K562 (cell line): ENCODE measurements around the gene CELA3B. TPM values are rescaled to one million over a fixed set of nuclear protein-coding genes. Genes with fewer than 3 reads are reported as not detected.
A peak's percentile ranks its signal among the peaks of the same experiment; 100 is the strongest.

Source experiments
- ARID3A ChIP-seq: IDR thresholded peaks from 2 replicates; pipeline ENCODE4 v1.6.1; 2012; ENCODE audit warnings: low read depth, low read length, improper control_type of control experiment, borderline replicate concordance
- ATF6 ChIP-seq: sonication (generic); formaldehyde crosslinking; IDR thresholded peaks from 2 replicates; pipeline ENCODE4 v1.4.0; 2020; ENCODE audit warnings: mild to moderate bottlenecking, missing genetic modification reagents
- CC2D1A ChIP-seq: fragments of 450-650 bp; IDR thresholded peaks from 2 replicates; pipeline ENCODE4 v1.6.1; 2017; ENCODE audit warnings: mild to moderate bottlenecking
- CXXC5 ChIP-seq: fragments of 250-450 bp; sonication (Bioruptor Pico); IDR thresholded peaks from 2 replicates; pipeline ENCODE4 v1.8.0; 2022; ENCODE audit warnings: inconsistent platforms, mild to moderate bottlenecking, moderate library complexity
- ETV1 ChIP-seq: fragments of 450-650 bp; conservative IDR thresholded peaks from 2 replicates; pipeline ENCODE4 v1.6.1; 2016; ENCODE audit warnings: missing genetic modification characterization, control low read depth, low read depth, missing compliant biosample characterization
- FOSL1 ChIP-seq: fragments of 200-800 bp; sonication (Bioruptor generic); conservative IDR thresholded peaks from 2 replicates; pipeline ENCODE4 v1.6.1; 2016; ENCODE audit warnings: missing genetic modification characterization, missing compliant biosample characterization
- FOXK2 ChIP-seq, 2 experiments: fragments of 450-650 bp; IDR thresholded peaks in 1 of 2; conservative IDR thresholded peaks in 1 of 2; 2 replicates each; pipeline ENCODE4 v1.6.1; 2016; ENCODE audit warnings: low read depth in 2 of 2, mild to moderate bottlenecking in 1 of 2
- HDAC2 ChIP-seq: fragments of 450-650 bp; IDR thresholded peaks from 2 replicates; pipeline ENCODE4 v1.6.1; 2016; ENCODE audit warnings: mild to moderate bottlenecking
- JUN ChIP-seq, 2 experiments: sonication (generic) in 1 of 2; formaldehyde crosslinking in 1 of 2; IDR thresholded peaks; 2 replicates each; pipeline versions ENCODE4 v1.6.1 to v1.8.0; 2012 to 2022; ENCODE audit warnings: borderline replicate concordance in 2 of 2, mild to moderate bottlenecking in 2 of 2, improper control_type of control experiment in 1 of 2, low read depth in 1 of 2, low read length in 1 of 2, missing genetic modification reagents in 1 of 2
- MAFK ChIP-seq: IDR thresholded peaks from 2 replicates; pipeline ENCODE4 v1.6.1; 2011; ENCODE audit warnings: low read length, improper control_type of control experiment
- MIER1 ChIP-seq: fragments of 450-650 bp; IDR thresholded peaks from 2 replicates; pipeline ENCODE4 v1.6.1; 2016; ENCODE audit warnings: antibody characterized with exemption, mild to moderate bottlenecking, low read depth
- NBN ChIP-seq: fragments of 450-650 bp; IDR thresholded peaks from 2 replicates; pipeline ENCODE4 v1.6.1; 2016; ENCODE audit warnings: low read depth, mild to moderate bottlenecking
- NFXL1 ChIP-seq: fragments of 450-650 bp; formaldehyde crosslinking; IDR thresholded peaks from 2 replicates; pipeline ENCODE4 v1.4.0; 2021; ENCODE audit warnings: mild to moderate bottlenecking
- POLR3G ChIP-seq: IDR thresholded peaks from 2 replicates; pipeline ENCODE4 v1.6.1; 2011; ENCODE audit not compliant: insufficient read length, insufficient replicate concordance; ENCODE audit errors: extremely low read depth
- RBM22 ChIP-seq: fragments of 200-400 bp; formaldehyde crosslinking; IDR thresholded peaks from 2 replicates; pipeline ENCODE4 v1.6.1; 2018; ENCODE audit warnings: low read length, low read depth; ENCODE audit not compliant: poor library complexity, severe bottlenecking
- RBM34 ChIP-seq: fragments of 200-400 bp; formaldehyde crosslinking; IDR thresholded peaks from 2 replicates; pipeline ENCODE4 v1.6.1; 2018; ENCODE audit warnings: low read length, borderline replicate concordance; ENCODE audit not compliant: insufficient read depth
- RFX5 ChIP-seq: IDR thresholded peaks from 2 replicates; pipeline ENCODE4 v1.6.1; 2011; ENCODE audit warnings: low read depth, mild to moderate bottlenecking, improper control_type of control experiment, low read length
- RUNX1 ChIP-seq: sonication (generic); IDR thresholded peaks from 2 replicates; pipeline ENCODE4 v1.6.1; 2016; ENCODE audit warnings: antibody characterized with exemption, low read depth
- SMARCB1 ChIP-seq: IDR thresholded peaks from 2 replicates; pipeline ENCODE4 v1.6.1; 2011; ENCODE audit warnings: improper control_type of control experiment, low read depth; ENCODE audit not compliant: insufficient read length
- USF1 ChIP-seq: sonication (generic); formaldehyde crosslinking; IDR thresholded peaks from 2 replicates; pipeline ENCODE4 v1.9.0; 2022; ENCODE audit warnings: mild to moderate bottlenecking, missing genetic modification reagents
- XRCC4 ChIP-seq: IDR thresholded peaks from one replicate; pipeline ENCODE4 v1.6.1; 2011; ENCODE audit not compliant: insufficient read depth, insufficient read length; ENCODE audit errors: extremely low read depth
- ZBTB34 ChIP-seq: fragments of 250-450 bp; sonication (Bioruptor Pico); IDR thresholded peaks from 2 replicates; pipeline ENCODE4 v1.8.0; 2021; ENCODE audit warnings: mild to moderate bottlenecking, moderate library complexity
- polyA plus RNA-seq, 8 experiments: library from polyadenylated mRNA; depleted of rRNA in 4 of 8; stranded (reverse) in 5 of 8; unstranded in 3 of 8; fragments of >200 nt; fragmentation: Nextera tagmentation in 2 of 8; fragmentation: Illumina TruSeq in 1 of 8; extraction: Ambion mirVana in 2 of 8; extraction: Trizol in 1 of 8; gene quantifications; 2 replicates each; pipeline versions ENCODE4 v1.2.1 to v1.2.3, GENCODE V29; 2011 to 2014; ENCODE audit warnings: inconsistent platforms in 1 of 8, missing spikeins in 1 of 8
- total RNA-seq, 7 experiments: library from RNA; depleted of rRNA in 6 of 7; stranded (reverse); fragments of >200 nt in 6 of 7; fragmentation: Illumina TruSeq in 2 of 7; extraction: Trizol in 2 of 7; gene quantifications; 2 replicates each; pipeline versions ENCODE4 v1.2.1 to v1.2.3, GENCODE V29; 2011 to 2021; ENCODE audit warnings: low replicate concordance in 1 of 7

Gene CELA3B
- total and polyA plus RNA-seq, 9 of the 15 experiments (the other 6 are each of a cell fraction or from before 2014, with no cell fraction given) = 3.1 TPM; not detected in 8

- TF ChIP-seq NFXL1 (CRISPR knock-in tag) (no peak), POLR3G (no peak), MAFK (no peak), FOSL1 (tag) (no peak), ATF6 (CRISPR knock-in tag) (no peak), CXXC5 (CRISPR knock-in tag) (no peak), RFX5 (no peak), JUN (IDR thresholded peaks at IDR 0.05; ENCODE audit: borderline replicate concordance, low read depth, low read length) (no peak), JUN (CRISPR knock-in tag; IDR thresholded peaks at IDR 0.05; ENCODE audit: borderline replicate concordance) (no peak), XRCC4 (no peak), RUNX1 (no peak), NBN (no peak), FOXK2 (conservative IDR thresholded peaks at IDR 0.05 in 1 of 2, IDR thresholded peaks at IDR 0.05 in 1 of 2; ENCODE audit: low read depth in 2 of 2) (peak; percentile 94 to 95), ZBTB34 (CRISPR knock-in tag) (no peak), ETV1 (0 out of 2 replicates have a peak, but pooled peaks have one; percentile 26), SMARCB1 (no peak), HDAC2 (no peak), RBM22 (no peak), MIER1 (no peak), ARID3A (no peak), RBM34 (no peak), USF1 (CRISPR knock-in tag) (peak; percentile 55), CC2D1A (no peak)
Measured at GRCh38 chr1:21946836-21947587, 29.8 kb upstream of the CELA3B start (continued).
